PFSK-1 (cell line): ENCODE results near the gene S1PR4.

Experiments used
- FOXP2 ChIP-seq: optimal IDR thresholded peaks from 2 replicates; pipeline ENCODE3; 2011; ENCODE audit warnings: borderline replicate concordance, control low read depth, inconsistent platforms; ENCODE audit not compliant: insufficient read depth; ENCODE audit errors: extremely low read length, extremely low read depth
- POLR2AphosphoS5 ChIP-seq: IDR thresholded peaks from 2 replicates; pipeline ENCODE4 v1.6.1; 2012; ENCODE audit warnings: low read depth, mild to moderate bottlenecking, control low read depth, low read length, moderate library complexity
- REST ChIP-seq, 2 experiments: IDR thresholded peaks; 2 replicates each; pipeline versions ENCODE4 v1.6.1 to v1.8.0; 2011 to 2012; ENCODE audit warnings: low read depth in 2 of 2, low read length in 2 of 2, control low read depth in 1 of 2, inconsistent platforms in 1 of 2, mild to moderate bottlenecking in 1 of 2, moderate library complexity in 1 of 2; ENCODE audit not compliant: insufficient read depth in 1 of 2
- SIN3A ChIP-seq: IDR thresholded peaks from 2 replicates; pipeline ENCODE4 v1.6.1; 2012; ENCODE audit warnings: mild to moderate bottlenecking, low read length, moderate library complexity, borderline replicate concordance; ENCODE audit not compliant: insufficient read depth
- TAF1 ChIP-seq: IDR thresholded peaks from 2 replicates; pipeline ENCODE4 v1.6.1; 2012; ENCODE audit warnings: low read length, control low read depth, borderline replicate concordance; ENCODE audit not compliant: insufficient read depth

- TF ChIP-seq REST (IDR thresholded peaks at IDR 0.05; ENCODE audit: insufficient read depth in 1 of 2, low read depth in 2 of 2, low read length in 2 of 2): no peak
- no peak for TF ChIP-seq SIN3A
- TF ChIP-seq POLR2AphosphoS5: no peak
- no peak for TF ChIP-seq TAF1
- no peak for TF ChIP-seq FOXP2
These were observed 35.7 kb upstream of the S1PR4 start for GRCh38 chr19:3142781-3143337.
